ENCODE measurements around the gene NUCB1.

Gene NUCB1

DNA sequence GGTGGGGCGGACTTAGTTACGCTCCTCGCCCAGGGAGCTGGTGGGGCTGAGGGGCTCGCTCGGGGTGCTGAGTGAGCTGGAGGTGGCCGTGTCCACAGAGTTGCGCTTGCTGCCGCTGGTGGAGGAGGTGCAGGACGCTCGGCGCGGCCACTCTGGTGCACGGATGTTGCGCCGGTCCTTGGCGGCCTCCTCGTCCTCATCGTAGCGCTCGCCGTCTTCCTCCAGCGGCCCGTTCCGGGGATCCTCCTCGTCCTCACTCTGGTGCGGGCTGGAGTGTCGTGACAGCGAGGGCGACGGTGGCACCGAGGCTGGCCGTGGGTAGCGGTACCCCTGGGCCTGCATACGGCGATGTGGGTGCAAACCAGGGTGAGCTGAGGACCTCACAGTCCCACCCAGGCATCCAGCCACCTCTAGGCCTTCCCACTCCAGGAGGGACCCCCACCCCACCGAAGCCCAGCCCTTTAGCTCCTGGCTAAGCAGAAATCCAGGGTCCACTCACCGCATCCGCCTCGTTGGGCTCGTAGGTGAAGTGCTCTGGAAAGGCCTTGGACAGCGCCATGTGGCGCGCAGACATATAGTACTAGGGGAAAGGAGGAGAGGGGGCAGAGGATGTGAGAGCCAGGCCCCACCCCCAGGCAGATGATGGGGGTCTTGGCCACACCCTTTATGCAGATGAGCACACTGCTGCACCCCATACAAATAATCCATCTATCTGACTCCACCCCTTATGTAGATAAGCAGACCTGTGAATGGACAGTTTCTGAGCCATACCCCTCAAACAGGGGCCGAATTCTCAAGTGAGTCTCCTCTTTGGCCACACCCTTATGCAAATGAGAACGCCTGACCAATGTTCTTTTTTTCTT lies 69.4 kb downstream of the NUCB1 start:
- in situ Hi-C loops (cut with HindIII; ENCODE audit: low sequenced_read_pairs): loop anchor here (5.0 to 25.0 kb wide), 2 partner anchors 117 to 332 kb away; partner anchors contain the start of genes CA11 and DBP

DNA sequence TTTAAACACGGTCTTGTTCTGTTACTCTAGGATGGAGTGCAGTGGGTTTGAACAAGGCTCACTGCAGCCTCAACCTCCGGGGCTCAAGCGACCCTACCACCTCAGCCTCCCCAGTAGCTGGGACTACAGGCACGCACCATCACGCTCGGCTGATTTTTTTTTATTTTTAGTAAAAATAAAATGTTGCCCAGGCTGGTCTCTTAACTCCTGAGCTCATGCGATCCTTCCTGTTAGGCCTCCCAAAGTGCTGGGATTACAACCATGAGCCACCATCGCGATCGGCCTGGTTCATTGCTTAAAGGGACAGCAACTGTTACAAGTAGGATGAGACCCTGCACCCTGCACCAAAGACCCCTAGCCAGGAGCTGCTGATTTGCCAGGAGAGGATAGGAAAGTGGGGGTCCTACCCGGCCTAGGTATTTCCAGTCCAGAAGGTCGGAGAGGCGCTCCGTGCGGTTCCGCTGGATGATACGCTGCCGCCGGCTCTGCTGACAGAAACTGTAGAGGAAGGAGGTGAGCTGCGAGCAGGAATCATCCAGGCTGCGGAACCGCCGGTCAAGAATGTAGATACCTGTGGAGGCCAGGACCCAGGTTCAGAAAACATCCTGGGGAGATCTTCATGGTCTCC lies 70.1 kb downstream of the NUCB1 start:
- in situ Hi-C loops (cut with HindIII; ENCODE audit: low sequenced_read_pairs): loop anchor here (25.0 kb wide), 1 partner anchor 333 kb away; the partner anchor contains the start of genes CA11 and DBP

DNA sequence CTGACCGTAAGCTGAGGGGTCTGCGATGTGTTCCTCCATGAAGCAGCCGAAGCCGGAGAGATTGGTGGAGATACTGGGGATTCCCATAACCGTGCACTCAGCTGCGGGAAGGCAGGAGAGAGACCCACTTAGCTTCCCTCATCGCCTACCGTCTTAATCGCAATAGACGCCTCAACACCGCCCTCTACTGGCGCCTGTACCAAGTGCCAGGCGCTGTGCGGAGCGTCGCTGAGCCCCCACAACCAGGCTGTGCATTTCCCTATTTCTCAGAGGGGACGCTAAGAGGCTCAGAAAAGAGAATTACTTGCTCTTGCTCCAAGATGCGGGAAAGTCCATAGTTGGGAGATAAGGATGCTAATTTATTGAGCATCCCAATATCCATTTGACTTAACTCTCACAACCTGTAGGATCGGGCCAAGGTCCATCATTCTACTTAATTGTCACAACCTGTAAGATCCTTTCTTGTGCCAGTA lies 70.8 kb downstream of the NUCB1 start:
- in situ Hi-C loops (cut with HindIII; ENCODE audit: low sequenced_read_pairs): loop anchor here (25.0 kb wide), 1 partner anchor 334 kb away; the partner anchor contains the start of genes CA11 and DBP

Measured in endothelial cell of hepatic sinusoid (primary cell).